Stimulated activated naive CD8-positive, alpha-beta T cell treated with anti-CD3 and anti-CD28 coated beads, Interleukin-15, amount 100 ng/mL, for 72 hours (primary cell): ENCODE data around the gene RBM23.
A peak's percentile ranks its signal among the peaks of the same experiment; 100 is the strongest.
"Not testable (repeated sequence)": the region's sequence is repeated elsewhere in the genome, so short reads cannot be mapped to it uniquely, and the experiment has no call there.

Experiments
- ATAC-seq: fragments of 150-1000 bp; cut with Tn5 transposase; 2 replicates; pipeline ENCODE4 v1.10.0; 2021; ENCODE audit warnings: mild to moderate bottlenecking, moderate library complexity
- DNase-seq, 2 donors: peaks; one replicate each; pipeline ENCODE4 v3.0.0; 2021 to 2022
- H3K27ac Mint-ChIP-seq, 2 donors: one replicate each; pipeline ENCODE4 v1.8.0; 2022; ENCODE audit warnings: mild to moderate bottlenecking in 2 of 2, mixed read lengths in 2 of 2, moderate library complexity in 2 of 2
- H3K27me3 Mint-ChIP-seq: one replicate; pipeline ENCODE4 v1.8.0; 2022; ENCODE audit warnings: mixed read lengths
- H3K4me1 Mint-ChIP-seq: one replicate; pipeline ENCODE4 v1.8.0; 2022; ENCODE audit warnings: mild to moderate bottlenecking, mixed read lengths
- H3K4me3 Mint-ChIP-seq, 2 donors: one replicate each; pipeline ENCODE4 v1.8.0; 2022; ENCODE audit warnings: mild to moderate bottlenecking in 2 of 2, mixed read lengths in 2 of 2, moderate library complexity in 1 of 2
- H3K9me3 Mint-ChIP-seq, 2 donors: one replicate each; pipeline ENCODE4 v1.8.0; 2022; ENCODE audit warnings: mixed read lengths in 2 of 2

The RBM23 gene

DNA sequence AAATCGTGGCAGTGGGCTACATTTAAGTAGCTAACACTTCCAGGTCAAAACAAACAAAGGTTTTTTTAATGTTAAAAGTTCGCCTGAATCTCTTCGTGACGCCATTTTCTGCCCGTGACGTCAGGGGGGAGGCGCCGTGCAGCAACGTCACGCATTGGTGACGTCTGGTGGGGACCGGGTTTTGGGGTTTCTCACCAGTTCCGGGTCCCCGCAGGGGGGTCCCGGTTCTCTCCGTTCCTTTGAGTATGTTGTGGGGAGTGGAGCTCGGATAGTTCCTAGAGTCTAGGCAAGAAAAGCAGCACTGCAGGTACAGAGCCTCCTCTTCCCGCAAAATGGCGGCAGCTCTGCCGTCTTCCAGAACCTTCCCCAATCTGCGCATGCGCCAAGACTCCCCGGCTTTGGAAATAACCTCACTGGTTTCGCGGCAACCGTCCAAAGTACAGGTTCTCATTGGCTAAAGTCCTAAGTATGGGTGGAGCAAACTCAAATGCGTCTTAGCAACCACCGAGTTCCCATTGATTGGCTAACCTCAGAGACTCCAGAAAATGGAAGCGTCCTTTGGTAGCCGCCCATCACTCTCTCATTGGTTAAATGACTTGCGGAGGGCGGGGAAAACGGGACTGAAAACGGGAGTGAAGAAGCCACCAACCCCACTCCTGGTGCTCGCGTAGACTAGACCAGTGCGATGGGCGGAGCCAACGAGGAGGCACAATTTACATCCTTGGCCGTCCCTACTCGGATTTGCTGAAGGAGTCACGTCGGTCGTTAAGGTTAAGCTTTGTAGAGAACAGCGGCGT, at the start of gene RBM23:
RBM23 (minus strand) TSS at position 346 of the 797 bp plus-strand sequence.
- ATAC-seq = peak; percentile 95
- Mint-ChIP-seq H3K4me1 (peaks cover 38% of the 10 kb centered on the region), H3K27ac (peak within 1 kb of the TSS; percentile 100), H3K27me3 (no peaks in the 10 kb centered on the region), H3K9me3 (no peaks in the 10 kb centered on the region), H3K4me3 (peak within 1 kb of the TSS; percentile 96 to 99)
- DNase-seq = peak; percentile 99 to 100

- no peak overlapping the region for H3K27ac Mint-ChIP-seq
- no peak for ATAC-seq
- no peaks in the 10 kb centered on the region for H3K4me1 Mint-ChIP-seq
- H3K9me3 Mint-ChIP-seq = no peaks in the 10 kb centered on the region
- H3K27me3 Mint-ChIP-seq = no peaks in the 10 kb centered on the region
- no peak overlapping the region for H3K4me3 Mint-ChIP-seq
- DNase-seq = no peak
Observed at GRCh38 chr14:22966783-22967269, 47.9 kb upstream of the RBM23 start.

- ATAC-seq, H3K27ac Mint-ChIP-seq: not testable (repeated sequence)
Observed at GRCh38 chr14:22965916-22966782, 47.2 kb upstream of the RBM23 start.

DNA sequence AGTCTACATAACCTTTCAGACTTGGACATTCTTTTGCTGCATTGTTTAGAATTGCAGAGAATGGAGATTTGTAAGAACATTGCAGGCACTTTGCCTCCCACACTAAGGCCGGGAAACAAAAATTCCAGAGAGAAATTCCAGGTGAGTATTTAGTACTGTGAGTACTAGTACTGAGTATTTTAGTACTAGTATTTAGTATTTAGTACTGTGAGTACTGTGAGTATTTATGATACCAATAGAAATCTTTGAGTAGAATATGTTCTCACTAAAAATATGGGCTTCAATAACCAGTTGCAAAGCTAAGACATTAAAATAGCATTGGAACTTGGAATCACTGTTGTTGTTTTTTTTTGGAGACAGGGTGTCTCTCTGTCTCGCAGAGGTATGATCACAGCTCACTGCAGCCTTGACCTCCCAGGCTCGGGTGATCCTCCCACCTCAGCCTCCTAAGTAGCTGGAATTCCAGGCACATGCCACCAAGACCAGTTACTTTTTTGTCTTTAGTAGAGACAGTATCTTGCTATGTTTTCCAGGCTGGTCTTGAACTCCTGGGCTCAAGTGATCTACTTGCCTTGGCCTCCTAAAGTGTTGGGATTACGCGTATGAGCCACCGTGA, 43.2 kb upstream of the RBM23 start:
- ATAC-seq = no peak
- DNase-seq = no peak
- no peak overlapping the region for H3K27ac Mint-ChIP-seq
- no peaks in the 10 kb centered on the region for H3K9me3 Mint-ChIP-seq
- H3K27me3 Mint-ChIP-seq = no peaks in the 10 kb centered on the region
- peaks cover 10% of the 10 kb centered on the region for H3K4me1 Mint-ChIP-seq
- H3K4me3 Mint-ChIP-seq = no peak overlapping the region

More at GRCh38 chr14:22965916-22966782, 47.2 kb upstream of the RBM23 start:
- not testable (repeated sequence) for H3K27me3 Mint-ChIP-seq, H3K9me3 Mint-ChIP-seq, H3K4me3 Mint-ChIP-seq, DNase-seq, H3K4me1 Mint-ChIP-seq

GRCh38 chr14:22955702-22956569, 37.0 kb upstream of the RBM23 start:
- no peak for ATAC-seq
- Mint-ChIP-seq H3K27me3 (no peaks in the 10 kb centered on the region), H3K27ac (peak overlapping the region; percentile 92 to 97), H3K4me3 (peak overlapping the region; percentile 97 to 98), H3K4me1 (peaks cover 25% of the 10 kb centered on the region), H3K9me3 (no peaks in the 10 kb centered on the region)
- DNase-seq = no peak

DNA sequence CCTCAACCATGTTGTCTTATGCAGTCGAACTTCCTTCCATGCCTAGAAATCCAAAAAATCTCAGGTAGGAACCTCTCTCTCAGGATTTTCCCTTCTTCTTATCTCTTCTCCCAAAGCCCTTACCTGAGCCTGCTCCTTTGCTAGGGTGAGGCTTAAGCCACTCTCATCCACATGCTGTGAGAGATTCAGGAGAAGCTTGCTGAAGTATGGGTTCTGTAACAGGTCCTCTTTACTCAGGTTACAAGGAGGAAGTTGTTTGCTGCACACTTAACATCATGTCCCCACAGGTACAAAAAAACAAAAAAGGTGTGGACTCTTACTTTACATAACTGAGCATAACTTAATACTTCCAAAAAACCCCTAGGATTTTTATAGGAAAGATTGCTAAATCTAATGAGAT, 33.5 kb upstream of the RBM23 start:
- no peak for ATAC-seq
- Mint-ChIP-seq H3K4me1 (peaks cover 17% of the 10 kb centered on the region), H3K4me3 (no peak overlapping the region), H3K27me3 (no peaks in the 10 kb centered on the region), H3K9me3 (no peaks in the 10 kb centered on the region), H3K27ac (no peak overlapping the region)
- no peak for DNase-seq

- not testable (repeated sequence) for DNase-seq
Observed at GRCh38 chr14:22951795-22952194, 32.8 kb upstream of the RBM23 start.

GRCh38 chr14:22945642-22946041, 26.7 kb upstream of the RBM23 start:
- H3K4me3 Mint-ChIP-seq = no peak overlapping the region
- no peak overlapping the region for H3K27ac Mint-ChIP-seq
- DNase-seq (no peak), ATAC-seq (no peak)
- no peaks in the 10 kb centered on the region for H3K27me3 Mint-ChIP-seq
- no peaks in the 10 kb centered on the region for H3K4me1 Mint-ChIP-seq
- H3K9me3 Mint-ChIP-seq = no peaks in the 10 kb centered on the region

More at GRCh38 chr14:22951795-22952194, 32.8 kb upstream of the RBM23 start:
- peaks cover 15% of the 10 kb centered on the region for H3K4me1 Mint-ChIP-seq
- not testable (repeated sequence) for ATAC-seq, H3K27ac Mint-ChIP-seq, H3K27me3 Mint-ChIP-seq, H3K4me3 Mint-ChIP-seq, H3K9me3 Mint-ChIP-seq

GRCh38 chr14:22939684-22940083, 20.7 kb upstream of the RBM23 start:
- no peaks in the 10 kb centered on the region for H3K9me3 Mint-ChIP-seq
- H3K27me3 Mint-ChIP-seq = no peaks in the 10 kb centered on the region
- H3K4me1 Mint-ChIP-seq = no peaks in the 10 kb centered on the region
- DNase-seq (no peak), ATAC-seq (no peak)
- H3K27ac Mint-ChIP-seq = no peak overlapping the region
- H3K4me3 Mint-ChIP-seq = no peak overlapping the region

DNA sequence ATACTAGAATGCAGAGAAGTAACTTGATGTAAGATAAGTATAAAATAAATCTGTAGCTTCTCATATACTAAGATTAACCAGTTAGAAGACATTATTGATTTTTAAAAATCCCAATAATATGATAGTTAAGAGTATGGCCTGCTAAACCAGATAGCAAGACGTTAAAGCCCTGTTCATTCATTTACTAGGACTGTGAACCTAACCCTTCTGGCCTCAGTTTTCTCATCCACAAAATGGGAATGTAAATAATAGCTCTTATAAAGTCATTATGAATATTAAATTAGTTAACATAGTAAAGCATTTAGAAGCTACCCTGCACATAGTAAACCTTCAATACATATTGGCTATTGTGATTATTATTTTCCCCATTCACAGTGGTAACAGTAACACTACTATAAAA, 16.2 kb upstream of the RBM23 start:
- Mint-ChIP-seq H3K4me1 (peaks cover 15% of the 10 kb centered on the region), H3K9me3 (no peaks in the 10 kb centered on the region), H3K4me3 (no peak overlapping the region), H3K27ac (no peak overlapping the region), H3K27me3 (no peaks in the 10 kb centered on the region)
- ATAC-seq = no peak
- DNase-seq = no peak

DNA sequence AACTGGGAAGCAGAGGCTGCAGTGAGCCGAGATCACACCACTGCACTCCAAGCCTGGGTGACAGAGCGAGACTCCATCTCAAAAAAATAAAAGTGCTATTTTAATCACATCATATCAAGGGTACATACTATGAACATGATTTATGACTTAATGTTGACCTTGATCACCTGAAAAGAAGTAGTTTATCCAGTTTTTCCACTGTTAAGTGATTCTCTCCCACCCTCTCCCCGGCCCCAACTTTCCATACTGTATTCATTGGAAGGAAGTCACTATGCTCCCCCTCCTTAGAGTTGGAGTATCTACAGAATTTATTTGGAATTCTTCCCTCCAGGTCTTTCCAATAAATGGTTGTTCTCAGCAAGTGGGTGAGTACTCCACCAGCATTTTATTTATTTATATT, 13.2 kb upstream of the RBM23 start:
- Mint-ChIP-seq H3K27me3 (no peaks in the 10 kb centered on the region), H3K4me1 (peaks cover 30% of the 10 kb centered on the region), H3K4me3 (no peak overlapping the region), H3K27ac (no peak overlapping the region), H3K9me3 (no peaks in the 10 kb centered on the region)
- DNase-seq (no peak), ATAC-seq (no peak)

DNA sequence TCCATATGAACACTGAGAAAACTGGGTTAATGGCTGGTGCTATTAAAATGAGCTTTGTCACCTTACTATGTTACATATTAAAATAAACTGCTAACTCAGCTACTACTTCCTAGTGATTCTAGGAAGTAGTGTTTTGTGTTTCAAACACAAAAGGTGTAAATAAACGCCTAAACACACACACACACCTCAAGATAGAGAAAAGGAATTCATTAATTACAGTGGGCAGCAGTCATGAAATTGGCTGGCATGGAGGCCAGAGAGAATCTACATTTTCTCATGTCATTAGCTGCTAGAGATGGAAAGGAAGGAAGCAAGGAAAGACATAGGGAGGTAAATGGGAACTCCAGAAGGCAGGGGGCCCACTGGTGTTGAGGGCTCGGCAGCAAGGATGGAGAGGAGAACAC, 11.0 kb upstream of the RBM23 start:
- DNase-seq (no peak), ATAC-seq (peak; percentile 5)
- Mint-ChIP-seq H3K27ac (no peak overlapping the region), H3K9me3 (no peaks in the 10 kb centered on the region), H3K4me1 (peaks cover 46% of the 10 kb centered on the region), H3K4me3 (no peak overlapping the region), H3K27me3 (no peaks in the 10 kb centered on the region)

DNA sequence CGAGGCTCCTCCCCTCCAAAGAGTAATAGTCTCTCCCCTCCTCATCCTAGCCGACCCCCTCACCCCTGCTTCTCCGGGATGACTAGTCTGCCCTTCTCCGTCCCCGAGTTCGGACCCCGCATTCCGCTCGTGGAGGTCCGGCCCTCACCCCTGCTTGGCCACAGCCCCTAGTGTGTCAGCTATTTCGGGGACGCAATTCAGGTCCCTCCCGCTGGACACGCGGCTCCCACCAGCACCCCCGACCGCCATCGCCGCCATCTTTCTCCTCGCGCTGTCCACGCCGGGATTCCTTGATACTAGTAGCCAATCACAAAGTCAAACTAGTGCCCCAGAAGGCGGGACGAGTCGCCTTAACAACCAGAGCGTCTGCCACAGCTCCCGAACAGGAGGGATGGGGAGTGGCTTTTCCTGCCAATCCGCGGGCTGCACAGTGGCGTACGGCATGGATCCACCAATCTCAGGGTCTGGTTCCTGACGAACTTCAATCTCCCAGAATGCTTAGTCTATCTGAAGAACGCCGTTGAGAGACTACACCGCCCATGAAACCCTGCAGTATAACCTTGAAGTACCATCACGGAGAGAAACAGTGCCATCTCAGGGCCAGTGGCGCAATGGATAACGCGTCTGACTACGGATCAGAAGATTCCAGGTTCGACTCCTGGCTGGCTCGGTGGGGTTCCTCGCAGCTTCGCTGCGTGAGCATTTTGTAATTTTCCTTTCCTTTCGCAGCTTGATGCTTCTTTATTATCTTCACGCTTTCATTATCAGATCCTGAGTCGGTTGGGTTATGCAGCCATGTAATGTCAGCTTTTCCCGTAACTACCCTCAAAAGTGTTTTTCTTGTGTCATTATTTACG, 10.4 kb upstream of the RBM23 start, which contains the start of gene PRMT5:
PRMT5 (minus strand) TSS at position 273 of the 857 bp plus-strand sequence; CDS start at position 258, 15 bp downstream.
- Mint-ChIP-seq H3K27me3 (no peaks in the 10 kb centered on the region), H3K27ac (peak within 1 kb of the TSS in 1 of 2 donors; percentile 73), H3K4me1 (peaks cover 46% of the 10 kb centered on the region), H3K9me3 (no peaks in the 10 kb centered on the region), H3K4me3 (no peak within 1 kb of the TSS)
- peak; percentile 97 for ATAC-seq
- peak; percentile 97 to 99 for DNase-seq
